ENCODE data around the gene MYLK4.

The MYLK4 gene

GRCh38 chr6:2622671-2623070 is 128.1 kb downstream of the MYLK4 start:
- DNase-seq: no peak

GRCh38 chr6:2619651-2620050 is 131.1 kb downstream of the MYLK4 start:
- no peak for DNase-seq

GRCh38 chr6:2617729-2618128 is 133.0 kb downstream of the MYLK4 start:
- DNase-seq: no peak

- DNase-seq: no peak
Observed at GRCh38 chr6:2616811-2617210, 133.9 kb downstream of the MYLK4 start.

GRCh38 chr6:2615251-2615650 is 135.5 kb downstream of the MYLK4 start:
- no peak for DNase-seq

- DNase-seq: no peak
Observed at GRCh38 chr6:2614846-2615245, 135.9 kb downstream of the MYLK4 start.

GRCh38 chr6:2614155-2614554 is 136.6 kb downstream of the MYLK4 start:
- no peak for DNase-seq

Measured in stimulated activated CD4-positive, alpha-beta T cell treated with anti-CD3 and anti-CD28 coated beads, Interleukin-2, amount 100 ng/mL, for 24 hours (primary cell).